ENCODE measurements around the gene SGMS1.

- TF ChIP-seq POLR2A (IDR thresholded peaks at IDR 0.05): no peak
- TF ChIP-seq, protein P1, sequence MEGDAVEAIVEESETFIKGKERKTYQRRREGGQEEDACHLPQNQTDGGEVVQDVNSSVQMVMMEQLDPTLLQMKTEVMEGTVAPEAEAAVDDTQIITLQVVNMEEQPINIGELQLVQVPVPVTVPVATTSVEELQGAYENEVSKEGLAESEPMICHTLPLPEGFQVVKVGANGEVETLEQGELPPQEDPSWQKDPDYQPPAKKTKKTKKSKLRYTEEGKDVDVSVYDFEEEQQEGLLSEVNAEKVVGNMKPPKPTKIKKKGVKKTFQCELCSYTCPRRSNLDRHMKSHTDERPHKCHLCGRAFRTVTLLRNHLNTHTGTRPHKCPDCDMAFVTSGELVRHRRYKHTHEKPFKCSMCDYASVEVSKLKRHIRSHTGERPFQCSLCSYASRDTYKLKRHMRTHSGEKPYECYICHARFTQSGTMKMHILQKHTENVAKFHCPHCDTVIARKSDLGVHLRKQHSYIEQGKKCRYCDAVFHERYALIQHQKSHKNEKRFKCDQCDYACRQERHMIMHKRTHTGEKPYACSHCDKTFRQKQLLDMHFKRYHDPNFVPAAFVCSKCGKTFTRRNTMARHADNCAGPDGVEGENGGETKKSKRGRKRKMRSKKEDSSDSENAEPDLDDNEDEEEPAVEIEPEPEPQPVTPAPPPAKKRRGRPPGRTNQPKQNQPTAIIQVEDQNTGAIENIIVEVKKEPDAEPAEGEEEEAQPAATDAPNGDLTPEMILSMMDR (IDR thresholded peaks at IDR 0.05): no peak
These were observed at the start of gene SGMS1 for GRCh38 chr10:50623663-50624412.

Data from breast epithelium (tissue), 3 donors.